Measurements from ENCODE around the gene STK39.
A peak's percentile ranks its signal among the peaks of the same experiment; 100 is the strongest.

Gene STK39

GRCh38 chr2:168034616-168035015, 212.8 kb downstream of the STK39 start:
- no peak for DNase-seq

GRCh38 chr2:168033966-168034365, 213.4 kb downstream of the STK39 start:
- no peak for DNase-seq

GRCh38 chr2:168032091-168032490, 215.3 kb downstream of the STK39 start:
- DNase-seq, result no peak

GRCh38 chr2:168030862-168031624, 216.4 kb downstream of the STK39 start:
- DNase-seq, result no peak

GRCh38 chr2:168029071-168029470, 218.3 kb downstream of the STK39 start:
- DNase-seq, result no peak

GRCh38 chr2:168028362-168028761, 219.0 kb downstream of the STK39 start:
- no peak for DNase-seq

GRCh38 chr2:168025487-168026202, 221.8 kb downstream of the STK39 start:
- no peak for DNase-seq

- DNase-seq, result no peak
These were observed 222.9 kb downstream of the STK39 start for GRCh38 chr2:168024459-168024858.

GRCh38 chr2:168021800-168022587, 225.4 kb downstream of the STK39 start:
- DNase-seq, result no peak

GRCh38 chr2:168015274-168015953, 232.0 kb downstream of the STK39 start:
- DNase-seq, result no peak

- DNase-seq, result no peak
These were observed 237.5 kb downstream of the STK39 start for GRCh38 chr2:168009900-168010299.

GRCh38 chr2:168008646-168009195, 238.7 kb downstream of the STK39 start:
- DNase-seq, result no peak

- DNase-seq, result no peak
These were observed 240.9 kb downstream of the STK39 start for GRCh38 chr2:168006498-168006897.

- no peak for DNase-seq
These were observed 241.8 kb downstream of the STK39 start for GRCh38 chr2:168005586-168005985.

GRCh38 chr2:168003876-168004275, 243.5 kb downstream of the STK39 start:
- no peak for DNase-seq

- no peak for DNase-seq
These were observed 245.3 kb downstream of the STK39 start for GRCh38 chr2:168002021-168002553.

- DNase-seq, result no peak
These were observed 255.1 kb downstream of the STK39 start for GRCh38 chr2:167992278-167992677.

GRCh38 chr2:167990062-167990461, 257.3 kb downstream of the STK39 start:
- peak; percentile 38 for DNase-seq

- no peak for DNase-seq
These were observed 259.1 kb downstream of the STK39 start for GRCh38 chr2:167988296-167988695.

- no peak for DNase-seq
These were observed 259.8 kb downstream of the STK39 start for GRCh38 chr2:167987558-167987957.

- DNase-seq, result no peak
These were observed 260.4 kb downstream of the STK39 start for GRCh38 chr2:167987026-167987425.

GRCh38 chr2:167986223-167986622, 261.2 kb downstream of the STK39 start:
- DNase-seq, result no peak

All from NCI-H446 treated with DMSO at 0.1 percent for 48 hours (cell line).